HCT116 (cell line): ENCODE measurements around the gene DAPK1. TPM values are rescaled to one million over a fixed set of nuclear protein-coding genes. Genes with fewer than 3 reads are reported as not detected.

Experiments
- ATAC-seq: fragments of 200-7000 bp; cut with Tn5 transposase; 2 replicates; pipeline ENCODE4 v1.9.1; 2020; ENCODE audit warnings: mild to moderate bottlenecking, moderate library complexity
- BruUV-seq: library from RNA; stranded (reverse); fragments of 400-500 nt; replicated peaks from 2 replicates; lab custom pipeline; 2021; lab: Mats Ljungman, UMichigan
- CTCF ChIA-PET: fragments of 300-600 bp; sonication (Branson Sonifier 250); formaldehyde crosslinking; loops from one replicate; lab custom pipeline; 2021; ENCODE audit warnings: antibody characterized with exemption; lab: Charles Lee
- POLR2A ChIA-PET: fragments of 300-600, 350-600 bp; sonication (Branson Sonifier 250); formaldehyde crosslinking; loops from one replicate; lab custom pipeline; 2021; ENCODE audit warnings: antibody characterized with exemption; lab: Charles Lee
- RAD21 ChIA-PET, 2 experiments: fragments of 300-600 bp; sonication (Branson Sonifier 250); formaldehyde crosslinking; loops; one replicate each; lab custom pipeline; 2023; ENCODE audit warnings: low total read pairs in 2 of 2; ENCODE audit not compliant: uncharacterized antibody in 2 of 2, unreplicated experiment in 2 of 2, low non-redundant PET in 1 of 2; lab: Charles Lee
- DNase-seq: peaks from one replicate; pipeline ENCODE4 v3.0.0-alpha.2; 2010; ENCODE audit warnings: low read depth, low spot score
- H2AFZ ChIP-seq: fragments of 200-600 bp; shearing (Covaris generic), sonication (generic); 2 replicates; pipeline ENCODE4 v1.6.1; 2017; ENCODE audit warnings: low read depth, mixed run types, mixed read lengths, antibody characterized with exemption, low read length; ENCODE audit not compliant: poor library complexity, severe bottlenecking
- H3K27ac ChIP-seq: 2 replicates; pipeline ENCODE4 v1.5.1; 2012; ENCODE audit warnings: low read depth, low read length
- H3K27me3 ChIP-seq: fragments of 200-600 bp; sonication (generic); 2 replicates; pipeline ENCODE4 v1.6.1; 2016; ENCODE audit warnings: mixed run types, low read length, mixed read lengths; ENCODE audit not compliant: insufficient read depth
- H3K36me3 ChIP-seq, 2 experiments: fragments of 200-500 bp in 1 of 2; fragments of 200-600 bp in 1 of 2; sonication (Bioruptor generic) in 1 of 2; sonication (generic) in 1 of 2; 2 replicates each; pipeline versions ENCODE4 v1.5.1 to v1.6.1; 2014 to 2016; ENCODE audit warnings: low read length in 2 of 2, inconsistent platforms in 1 of 2, mixed read lengths in 1 of 2, mixed run types in 1 of 2; ENCODE audit not compliant: insufficient read depth in 2 of 2, control insufficient read depth in 1 of 2
- H3K4me1 ChIP-seq, 2 experiments: fragments of 200-600 bp in 1 of 2; sonication (generic) in 1 of 2; 2 replicates each; pipeline versions ENCODE4 v1.5.1 to v1.6.1; 2012 to 2017; ENCODE audit warnings: low read length in 2 of 2, inconsistent platforms in 1 of 2, mild to moderate bottlenecking in 1 of 2, mixed read lengths in 1 of 2, mixed run types in 1 of 2, moderate library complexity in 1 of 2; ENCODE audit not compliant: insufficient read depth in 2 of 2, control insufficient read depth in 1 of 2
- H3K4me2 ChIP-seq: fragments of 200-600 bp; sonication (generic); 2 replicates; pipeline ENCODE4 v1.6.1; 2017; ENCODE audit warnings: mixed run types, low read length, mixed read lengths
- H3K4me3 ChIP-seq, 2 experiments: fragments of 200-600 bp in 1 of 2; sonication (generic) in 1 of 2; replicated peaks in 1 of 2; 2 replicates each; pipeline ENCODE4 v1.5.1; 2011 to 2016; ENCODE audit warnings: low read length in 2 of 2, control low read depth in 1 of 2, low read depth in 1 of 2, mild to moderate bottlenecking in 1 of 2, mixed read lengths in 1 of 2, mixed run types in 1 of 2
- H3K79me2 ChIP-seq: fragments of 200-600 bp; sonication (generic); 2 replicates; pipeline ENCODE4 v1.6.1; 2017; ENCODE audit warnings: mild to moderate bottlenecking, mixed run types, low read length, moderate library complexity, mixed read lengths; ENCODE audit not compliant: insufficient read depth
- H3K9ac ChIP-seq: fragments of 200-600 bp; sonication (generic); 2 replicates; pipeline ENCODE4 v1.6.1; 2016; ENCODE audit warnings: low read length, mixed read lengths
- H3K9me2 ChIP-seq: fragments of 200-600 bp; sonication (generic), shearing (Covaris generic); 2 replicates; pipeline ENCODE4 v1.6.1; 2017; ENCODE audit warnings: mixed run types, mild to moderate bottlenecking, moderate library complexity; ENCODE audit not compliant: insufficient read depth
- H3K9me3 ChIP-seq, 2 experiments: fragments of 200-500 bp in 1 of 2; fragments of 200-600 bp in 1 of 2; sonication (Bioruptor generic) in 1 of 2; sonication (generic) in 1 of 2; 2 replicates each; pipeline ENCODE4 v1.6.1; 2014 to 2017; ENCODE audit warnings: low read length in 2 of 2, mixed read lengths in 2 of 2, inconsistent platforms in 1 of 2, low read depth in 1 of 2, mild to moderate bottlenecking in 1 of 2, mixed run types in 1 of 2, moderate library complexity in 1 of 2; ENCODE audit not compliant: control insufficient read depth in 1 of 2, insufficient read depth in 1 of 2
- H4K20me1 ChIP-seq: fragments of 200-600 bp; sonication (generic), shearing (Covaris generic); 2 replicates; pipeline ENCODE4 v1.6.1; 2017; ENCODE audit warnings: mixed run types, mild to moderate bottlenecking, moderate library complexity; ENCODE audit not compliant: insufficient read depth
- CBX3 ChIP-seq: IDR thresholded peaks from 2 replicates; pipeline ENCODE4 v1.6.1; 2012; ENCODE audit warnings: low read depth
- EGR1 ChIP-seq: IDR thresholded peaks from 2 replicates; pipeline ENCODE4 v1.6.1; 2012; ENCODE audit warnings: low read depth
- ELF1 ChIP-seq: IDR thresholded peaks from 2 replicates; pipeline ENCODE4 v1.6.1; 2012; ENCODE audit warnings: low read depth, borderline replicate concordance
- EZH2 ChIP-seq: fragments of 200-600 bp; sonication (generic); IDR thresholded peaks from 2 replicates; pipeline ENCODE4 v1.6.1; 2017; ENCODE audit warnings: antibody characterized with exemption, mixed run types
- JUND ChIP-seq: IDR thresholded peaks from 2 replicates; pipeline ENCODE4 v1.6.1; 2012
- POLR2A ChIP-seq: IDR thresholded peaks from 2 replicates; pipeline ENCODE4 v1.7.0; 2011; ENCODE audit warnings: borderline replicate concordance; ENCODE audit not compliant: insufficient read depth, insufficient read length; ENCODE audit errors: extremely low read depth
- RAD21 ChIP-seq: IDR thresholded peaks from 2 replicates; pipeline ENCODE4 v1.6.1; 2012; ENCODE audit warnings: low read depth, mild to moderate bottlenecking
- REST ChIP-seq: IDR thresholded peaks from 2 replicates; pipeline ENCODE4 v1.6.1; 2012; ENCODE audit warnings: low read depth
- SIN3A ChIP-seq: IDR thresholded peaks from 2 replicates; pipeline ENCODE4 v1.6.1; 2012; ENCODE audit warnings: low read depth
- SP1 ChIP-seq: IDR thresholded peaks from 2 replicates; pipeline ENCODE4 v1.6.1; 2012; ENCODE audit warnings: low read depth
- ZFX ChIP-seq: fragments of 450-650 bp; IDR thresholded peaks from 2 replicates; pipeline ENCODE4 v1.6.1; 2017
- intact Hi-C: fragments of 100-400 bp; cut with micrococcal nuclease; formaldehyde crosslinking; loops from 2 replicates; pipeline ENCODE4 v1.10.0; 2022
- total RNA-seq: library from RNA; stranded (reverse); gene quantifications from one replicate; pipeline ENCODE4 v1.2.1, GENCODE V29; 2021; ENCODE audit not compliant: unreplicated experiment
- TF ChIP-seq, protein P1 (sequence below): IDR thresholded peaks from 2 replicates; pipeline ENCODE4 v1.6.1; 2011; ENCODE audit warnings: mild to moderate bottlenecking, low read length, moderate library complexity; ENCODE audit not compliant: insufficient replicate concordance; ENCODE audit errors: extremely low read depth
- TF ChIP-seq, protein P2 (sequence below), 3 experiments: fragments of 200-600 bp in 1 of 3; sonication (generic) in 1 of 3; IDR thresholded peaks in 2 of 3; conservative IDR thresholded peaks in 1 of 3; 2 replicates each; pipeline ENCODE4 v1.5.1; 2012 to 2017; ENCODE audit warnings: low read depth in 2 of 3, low read length in 2 of 3, antibody characterized with exemption in 1 of 3, borderline replicate concordance in 1 of 3, control low read depth in 1 of 3, mild to moderate bottlenecking in 1 of 3, mixed read lengths in 1 of 3, mixed run types in 1 of 3, moderate library complexity in 1 of 3; ENCODE audit not compliant: insufficient read depth in 1 of 3
- TF ChIP-seq, protein P3 (sequence below): IDR thresholded peaks from 2 replicates; pipeline ENCODE4 v1.6.1; 2012

The DAPK1 gene
- total RNA-seq, 1 experiment from 2014 or later: 5.6 TPM

GRCh38 chr9:87492642-87493041 lies 5.0 kb upstream of the DAPK1 start:
- no peaks in the 10 kb centered on the region for H3K9me3 ChIP-seq
- no peaks in the 10 kb centered on the region for H3K9me2 ChIP-seq
- no peak for DNase-seq
- no peak for TF ChIP-seq CBX3
- TF ChIP-seq SIN3A: no peak
- TF ChIP-seq ZFX: no peak
- TF ChIP-seq ELF1: no peak
- no peak for TF ChIP-seq POLR2A
- TF ChIP-seq EZH2: no peak
- TF ChIP-seq SP1: no peak
- TF ChIP-seq, protein P1, sequence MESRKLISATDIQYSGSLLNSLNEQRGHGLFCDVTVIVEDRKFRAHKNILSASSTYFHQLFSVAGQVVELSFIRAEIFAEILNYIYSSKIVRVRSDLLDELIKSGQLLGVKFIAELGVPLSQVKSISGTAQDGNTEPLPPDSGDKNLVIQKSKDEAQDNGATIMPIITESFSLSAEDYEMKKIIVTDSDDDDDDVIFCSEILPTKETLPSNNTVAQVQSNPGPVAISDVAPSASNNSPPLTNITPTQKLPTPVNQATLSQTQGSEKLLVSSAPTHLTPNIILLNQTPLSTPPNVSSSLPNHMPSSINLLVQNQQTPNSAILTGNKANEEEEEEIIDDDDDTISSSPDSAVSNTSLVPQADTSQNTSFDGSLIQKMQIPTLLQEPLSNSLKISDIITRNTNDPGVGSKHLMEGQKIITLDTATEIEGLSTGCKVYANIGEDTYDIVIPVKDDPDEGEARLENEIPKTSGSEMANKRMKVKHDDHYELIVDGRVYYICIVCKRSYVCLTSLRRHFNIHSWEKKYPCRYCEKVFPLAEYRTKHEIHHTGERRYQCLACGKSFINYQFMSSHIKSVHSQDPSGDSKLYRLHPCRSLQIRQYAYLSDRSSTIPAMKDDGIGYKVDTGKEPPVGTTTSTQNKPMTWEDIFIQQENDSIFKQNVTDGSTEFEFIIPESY: no peak
- no peak for TF ChIP-seq EGR1
- TF ChIP-seq RAD21: no peak
- no peak overlapping the region for H3K4me3 ChIP-seq
- H3K27me3 ChIP-seq: peaks cover 8% of the 10 kb centered on the region; the same call in 1 of the 2 replicates
- no peaks in the 10 kb centered on the region for H3K79me2 ChIP-seq
- no peak overlapping the region for H2AFZ ChIP-seq
- H3K36me3 ChIP-seq: no peaks in the 10 kb centered on the region
- no peaks in the 10 kb centered on the region for H4K20me1 ChIP-seq
- RAD21 ChIA-PET: no interaction called here
- H3K4me2 ChIP-seq: no peak overlapping the region
- intact Hi-C loops: no loop called here
- peaks cover 4 to 8% of the 10 kb centered on the region in 2 experiments; a peak in 3 of 4 replicates for H3K4me1 ChIP-seq
- H3K9ac ChIP-seq: no peak overlapping the region
- POLR2A ChIA-PET: no interaction called here
- no peak for ATAC-seq
- no peak overlapping the region for H3K27ac ChIP-seq
- CTCF ChIA-PET: no interaction called here
- BruUV-seq: no TSS peak

DNA sequence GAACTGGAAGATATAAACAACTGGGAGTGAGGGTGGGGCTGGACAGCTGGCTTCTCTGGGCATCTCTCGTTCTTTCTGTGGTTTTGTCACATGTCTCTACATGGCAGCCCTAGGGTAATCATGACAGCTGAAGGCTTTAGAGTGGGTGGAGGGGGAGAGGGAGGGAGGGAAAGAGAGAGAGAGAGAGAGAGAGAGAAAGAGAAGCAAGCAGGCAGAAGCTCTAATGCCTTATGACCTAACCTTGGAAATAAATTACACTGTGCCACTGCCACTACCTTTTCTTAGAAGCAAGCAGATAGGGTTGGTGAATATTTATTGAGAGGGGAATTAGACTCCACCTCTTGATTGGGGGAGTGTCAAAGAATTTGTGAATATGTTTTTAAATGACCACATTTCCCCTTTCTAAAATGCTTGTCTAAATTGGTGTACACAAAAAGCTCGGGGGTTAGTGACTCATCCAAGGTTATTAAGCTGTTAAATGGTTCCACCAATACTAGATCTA lies 2.6 kb upstream of the DAPK1 start:
- Histone ChIP-seq H3K36me3 (no peaks in the 10 kb centered on the region), H3K9ac (no peak overlapping the region), H4K20me1 (no peaks in the 10 kb centered on the region), H3K9me2 (no peaks in the 10 kb centered on the region), H3K79me2 (no peaks in the 10 kb centered on the region), H3K4me1 (peaks cover 4 to 17% of the 10 kb centered on the region in 2 experiments; a peak in 3 of 4 replicates), H3K4me3 (no peak overlapping the region), H2AFZ (no peak overlapping the region), H3K27ac (no peak overlapping the region), H3K27me3 (peaks cover 8% of the 10 kb centered on the region; the same call in 1 of the 2 replicates), H3K4me2 (no peak overlapping the region), H3K9me3 (no peaks in the 10 kb centered on the region)
- CTCF ChIA-PET: no interaction called here
- ATAC-seq (no peak), DNase-seq (no peak)
- intact Hi-C loops: no loop called here
- RAD21 ChIA-PET: no interaction called here
- POLR2A ChIA-PET: no interaction called here
- no TSS peak for BruUV-seq
- TF ChIP-seq RAD21 (no peak), SIN3A (no peak), EZH2 (no peak), ELF1 (no peak), JUND (no peak), SP1 (no peak), REST (no peak)
- TF ChIP-seq, protein P2, sequence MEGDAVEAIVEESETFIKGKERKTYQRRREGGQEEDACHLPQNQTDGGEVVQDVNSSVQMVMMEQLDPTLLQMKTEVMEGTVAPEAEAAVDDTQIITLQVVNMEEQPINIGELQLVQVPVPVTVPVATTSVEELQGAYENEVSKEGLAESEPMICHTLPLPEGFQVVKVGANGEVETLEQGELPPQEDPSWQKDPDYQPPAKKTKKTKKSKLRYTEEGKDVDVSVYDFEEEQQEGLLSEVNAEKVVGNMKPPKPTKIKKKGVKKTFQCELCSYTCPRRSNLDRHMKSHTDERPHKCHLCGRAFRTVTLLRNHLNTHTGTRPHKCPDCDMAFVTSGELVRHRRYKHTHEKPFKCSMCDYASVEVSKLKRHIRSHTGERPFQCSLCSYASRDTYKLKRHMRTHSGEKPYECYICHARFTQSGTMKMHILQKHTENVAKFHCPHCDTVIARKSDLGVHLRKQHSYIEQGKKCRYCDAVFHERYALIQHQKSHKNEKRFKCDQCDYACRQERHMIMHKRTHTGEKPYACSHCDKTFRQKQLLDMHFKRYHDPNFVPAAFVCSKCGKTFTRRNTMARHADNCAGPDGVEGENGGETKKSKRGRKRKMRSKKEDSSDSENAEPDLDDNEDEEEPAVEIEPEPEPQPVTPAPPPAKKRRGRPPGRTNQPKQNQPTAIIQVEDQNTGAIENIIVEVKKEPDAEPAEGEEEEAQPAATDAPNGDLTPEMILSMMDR (IDR thresholded peaks at IDR 0.05 in 2 of 3, conservative IDR thresholded peaks at IDR 0.05 in 1 of 3; ENCODE audit: borderline replicate concordance in 1 of 3, insufficient read depth in 1 of 3, low read depth in 2 of 3, low read length in 2 of 3): no peak
- TF ChIP-seq, protein P3, sequence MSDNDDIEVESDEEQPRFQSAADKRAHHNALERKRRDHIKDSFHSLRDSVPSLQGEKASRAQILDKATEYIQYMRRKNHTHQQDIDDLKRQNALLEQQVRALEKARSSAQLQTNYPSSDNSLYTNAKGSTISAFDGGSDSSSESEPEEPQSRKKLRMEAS: no peak
